WTC11 (cell line): ENCODE measurements around the gene SHOC1.

Experiments used
- ELF4 ChIP-seq: sonication (generic); formaldehyde crosslinking; IDR thresholded peaks from 2 replicates; pipeline ENCODE4 v1.8.1; 2022; ENCODE audit warnings: low read depth, mild to moderate bottlenecking, moderate library complexity, missing genetic modification reagents
- JUN ChIP-seq: sonication (generic); formaldehyde crosslinking; IDR thresholded peaks from 2 replicates; pipeline ENCODE4 v1.8.0; 2023; ENCODE audit warnings: mild to moderate bottlenecking, missing genetic modification reagents
- NR3C1 ChIP-seq: sonication (generic); formaldehyde crosslinking; conservative IDR thresholded peaks from 2 replicates; pipeline ENCODE4 v1.8.1; 2023; ENCODE audit warnings: low read depth, mild to moderate bottlenecking, missing genetic modification reagents
- ZNF138 ChIP-seq: sonication (generic); formaldehyde crosslinking; conservative IDR thresholded peaks from 2 replicates; pipeline ENCODE4 v1.8.1; 2022; ENCODE audit warnings: mild to moderate bottlenecking, moderate library complexity, missing genetic modification reagents
- TF ChIP-seq, protein P1 (sequence below): fragments of 200-600 bp; IDR thresholded peaks from 2 replicates; pipeline ENCODE4 v1.8.0; 2022; ENCODE audit warnings: antibody characterized with exemption
- TF ChIP-seq, protein P2 (sequence below): sonication (generic); formaldehyde crosslinking; conservative IDR thresholded peaks from 2 replicates; pipeline ENCODE4 v1.8.1; 2022; ENCODE audit warnings: mild to moderate bottlenecking, missing genetic modification reagents
- TF ChIP-seq, protein P3 (sequence below): sonication (generic); formaldehyde crosslinking; IDR thresholded peaks from 2 replicates; pipeline ENCODE4 v1.8.1; 2022; ENCODE audit warnings: low read depth, mild to moderate bottlenecking, moderate library complexity, missing genetic modification reagents, borderline replicate concordance
- TF ChIP-seq, protein P4 (sequence below): sonication (generic); formaldehyde crosslinking; IDR thresholded peaks from 2 replicates; pipeline ENCODE4 v1.8.0; 2022; ENCODE audit warnings: mild to moderate bottlenecking, missing genetic modification reagents
- TF ChIP-seq, protein P5 (sequence below): fragments of 250-450 bp; sonication (Bioruptor Pico); IDR thresholded peaks from 2 replicates; pipeline ENCODE4 v1.9.0; 2021; ENCODE audit warnings: mild to moderate bottlenecking, borderline replicate concordance
- TF ChIP-seq, protein P6 (sequence below): sonication (generic); formaldehyde crosslinking; IDR thresholded peaks from 2 replicates; pipeline ENCODE4 v1.8.1; 2023; ENCODE audit warnings: mild to moderate bottlenecking, missing genetic modification reagents, moderate library complexity
- TF ChIP-seq, protein P7 (sequence below): sonication (generic); formaldehyde crosslinking; IDR thresholded peaks from 2 replicates; pipeline ENCODE4 v1.8.0; 2023; ENCODE audit warnings: missing genetic modification reagents

DNA sequence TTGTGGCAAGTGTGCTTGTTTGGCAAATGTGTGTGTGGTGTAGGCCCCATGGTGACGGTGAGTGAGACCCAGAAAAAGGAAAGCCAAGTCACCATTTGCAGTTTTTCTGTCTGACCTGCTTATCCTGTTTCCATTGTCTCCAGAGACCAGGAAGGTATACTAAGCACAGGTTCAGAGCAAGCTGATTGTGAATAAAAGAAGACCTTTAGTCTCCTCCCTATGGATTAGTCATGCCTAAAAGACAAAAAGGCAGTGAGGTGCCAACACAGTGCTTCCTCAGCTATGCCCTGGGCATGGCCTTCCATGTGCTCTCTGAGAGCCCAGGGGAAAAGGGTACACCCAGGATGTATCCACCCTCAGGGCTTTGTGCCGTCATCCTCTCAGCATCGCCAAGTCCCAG is 49.2 kb upstream of the SHOC1 start:
- TF ChIP-seq JUN (CRISPR knock-in tag) (no peak), ELF4 (CRISPR knock-in tag) (no peak), ZNF138 (CRISPR knock-in tag) (no peak), NR3C1 (no peak)
- TF ChIP-seq, protein P1, sequence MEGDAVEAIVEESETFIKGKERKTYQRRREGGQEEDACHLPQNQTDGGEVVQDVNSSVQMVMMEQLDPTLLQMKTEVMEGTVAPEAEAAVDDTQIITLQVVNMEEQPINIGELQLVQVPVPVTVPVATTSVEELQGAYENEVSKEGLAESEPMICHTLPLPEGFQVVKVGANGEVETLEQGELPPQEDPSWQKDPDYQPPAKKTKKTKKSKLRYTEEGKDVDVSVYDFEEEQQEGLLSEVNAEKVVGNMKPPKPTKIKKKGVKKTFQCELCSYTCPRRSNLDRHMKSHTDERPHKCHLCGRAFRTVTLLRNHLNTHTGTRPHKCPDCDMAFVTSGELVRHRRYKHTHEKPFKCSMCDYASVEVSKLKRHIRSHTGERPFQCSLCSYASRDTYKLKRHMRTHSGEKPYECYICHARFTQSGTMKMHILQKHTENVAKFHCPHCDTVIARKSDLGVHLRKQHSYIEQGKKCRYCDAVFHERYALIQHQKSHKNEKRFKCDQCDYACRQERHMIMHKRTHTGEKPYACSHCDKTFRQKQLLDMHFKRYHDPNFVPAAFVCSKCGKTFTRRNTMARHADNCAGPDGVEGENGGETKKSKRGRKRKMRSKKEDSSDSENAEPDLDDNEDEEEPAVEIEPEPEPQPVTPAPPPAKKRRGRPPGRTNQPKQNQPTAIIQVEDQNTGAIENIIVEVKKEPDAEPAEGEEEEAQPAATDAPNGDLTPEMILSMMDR: no peak
- TF ChIP-seq, protein P2, sequence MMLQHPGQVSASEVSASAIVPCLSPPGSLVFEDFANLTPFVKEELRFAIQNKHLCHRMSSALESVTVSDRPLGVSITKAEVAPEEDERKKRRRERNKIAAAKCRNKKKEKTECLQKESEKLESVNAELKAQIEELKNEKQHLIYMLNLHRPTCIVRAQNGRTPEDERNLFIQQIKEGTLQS (CRISPR knock-in tag): no peak
- TF ChIP-seq, protein P3, sequence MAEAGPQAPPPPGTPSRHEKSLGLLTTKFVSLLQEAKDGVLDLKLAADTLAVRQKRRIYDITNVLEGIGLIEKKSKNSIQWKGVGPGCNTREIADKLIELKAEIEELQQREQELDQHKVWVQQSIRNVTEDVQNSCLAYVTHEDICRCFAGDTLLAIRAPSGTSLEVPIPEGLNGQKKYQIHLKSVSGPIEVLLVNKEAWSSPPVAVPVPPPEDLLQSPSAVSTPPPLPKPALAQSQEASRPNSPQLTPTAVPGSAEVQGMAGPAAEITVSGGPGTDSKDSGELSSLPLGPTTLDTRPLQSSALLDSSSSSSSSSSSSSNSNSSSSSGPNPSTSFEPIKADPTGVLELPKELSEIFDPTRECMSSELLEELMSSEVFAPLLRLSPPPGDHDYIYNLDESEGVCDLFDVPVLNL: no peak
- TF ChIP-seq, protein P4, sequence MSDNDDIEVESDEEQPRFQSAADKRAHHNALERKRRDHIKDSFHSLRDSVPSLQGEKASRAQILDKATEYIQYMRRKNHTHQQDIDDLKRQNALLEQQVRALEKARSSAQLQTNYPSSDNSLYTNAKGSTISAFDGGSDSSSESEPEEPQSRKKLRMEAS (CRISPR knock-in tag): no peak
- TF ChIP-seq, protein P5, sequence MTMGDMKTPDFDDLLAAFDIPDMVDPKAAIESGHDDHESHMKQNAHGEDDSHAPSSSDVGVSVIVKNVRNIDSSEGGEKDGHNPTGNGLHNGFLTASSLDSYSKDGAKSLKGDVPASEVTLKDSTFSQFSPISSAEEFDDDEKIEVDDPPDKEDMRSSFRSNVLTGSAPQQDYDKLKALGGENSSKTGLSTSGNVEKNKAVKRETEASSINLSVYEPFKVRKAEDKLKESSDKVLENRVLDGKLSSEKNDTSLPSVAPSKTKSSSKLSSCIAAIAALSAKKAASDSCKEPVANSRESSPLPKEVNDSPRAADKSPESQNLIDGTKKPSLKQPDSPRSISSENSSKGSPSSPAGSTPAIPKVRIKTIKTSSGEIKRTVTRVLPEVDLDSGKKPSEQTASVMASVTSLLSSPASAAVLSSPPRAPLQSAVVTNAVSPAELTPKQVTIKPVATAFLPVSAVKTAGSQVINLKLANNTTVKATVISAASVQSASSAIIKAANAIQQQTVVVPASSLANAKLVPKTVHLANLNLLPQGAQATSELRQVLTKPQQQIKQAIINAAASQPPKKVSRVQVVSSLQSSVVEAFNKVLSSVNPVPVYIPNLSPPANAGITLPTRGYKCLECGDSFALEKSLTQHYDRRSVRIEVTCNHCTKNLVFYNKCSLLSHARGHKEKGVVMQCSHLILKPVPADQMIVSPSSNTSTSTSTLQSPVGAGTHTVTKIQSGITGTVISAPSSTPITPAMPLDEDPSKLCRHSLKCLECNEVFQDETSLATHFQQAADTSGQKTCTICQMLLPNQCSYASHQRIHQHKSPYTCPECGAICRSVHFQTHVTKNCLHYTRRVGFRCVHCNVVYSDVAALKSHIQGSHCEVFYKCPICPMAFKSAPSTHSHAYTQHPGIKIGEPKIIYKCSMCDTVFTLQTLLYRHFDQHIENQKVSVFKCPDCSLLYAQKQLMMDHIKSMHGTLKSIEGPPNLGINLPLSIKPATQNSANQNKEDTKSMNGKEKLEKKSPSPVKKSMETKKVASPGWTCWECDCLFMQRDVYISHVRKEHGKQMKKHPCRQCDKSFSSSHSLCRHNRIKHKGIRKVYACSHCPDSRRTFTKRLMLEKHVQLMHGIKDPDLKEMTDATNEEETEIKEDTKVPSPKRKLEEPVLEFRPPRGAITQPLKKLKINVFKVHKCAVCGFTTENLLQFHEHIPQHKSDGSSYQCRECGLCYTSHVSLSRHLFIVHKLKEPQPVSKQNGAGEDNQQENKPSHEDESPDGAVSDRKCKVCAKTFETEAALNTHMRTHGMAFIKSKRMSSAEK (CRISPR knock-in tag): no peak
- TF ChIP-seq, protein P6, sequence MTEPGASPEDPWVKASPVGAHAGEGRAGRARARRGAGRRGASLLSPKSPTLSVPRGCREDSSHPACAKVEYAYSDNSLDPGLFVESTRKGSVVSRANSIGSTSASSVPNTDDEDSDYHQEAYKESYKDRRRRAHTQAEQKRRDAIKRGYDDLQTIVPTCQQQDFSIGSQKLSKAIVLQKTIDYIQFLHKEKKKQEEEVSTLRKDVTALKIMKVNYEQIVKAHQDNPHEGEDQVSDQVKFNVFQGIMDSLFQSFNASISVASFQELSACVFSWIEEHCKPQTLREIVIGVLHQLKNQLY: no peak
- TF ChIP-seq, protein P7, sequence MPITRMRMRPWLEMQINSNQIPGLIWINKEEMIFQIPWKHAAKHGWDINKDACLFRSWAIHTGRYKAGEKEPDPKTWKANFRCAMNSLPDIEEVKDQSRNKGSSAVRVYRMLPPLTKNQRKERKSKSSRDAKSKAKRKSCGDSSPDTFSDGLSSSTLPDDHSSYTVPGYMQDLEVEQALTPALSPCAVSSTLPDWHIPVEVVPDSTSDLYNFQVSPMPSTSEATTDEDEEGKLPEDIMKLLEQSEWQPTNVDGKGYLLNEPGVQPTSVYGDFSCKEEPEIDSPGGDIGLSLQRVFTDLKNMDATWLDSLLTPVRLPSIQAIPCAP (CRISPR knock-in tag): no peak
